ENCODE results near the gene PSD2.

The PSD2 gene

DNA sequence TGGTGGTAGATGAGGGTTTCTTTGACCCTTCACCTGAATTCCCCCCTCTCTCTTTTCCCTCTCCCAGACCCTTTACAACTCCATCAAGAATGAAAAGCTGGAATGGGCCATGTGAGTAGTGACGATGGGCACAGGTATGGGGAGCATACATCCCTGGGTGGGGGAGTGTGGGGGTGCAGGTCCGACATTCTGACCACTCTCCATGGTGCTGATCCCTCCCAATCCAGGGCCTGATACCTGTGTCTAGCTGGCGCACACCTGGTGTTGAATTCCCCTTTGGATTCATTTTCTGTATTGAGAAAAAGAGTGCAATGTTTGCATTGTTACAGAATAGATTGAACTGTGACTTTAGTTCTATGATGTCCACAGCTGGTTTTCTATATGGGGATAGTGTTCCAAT, 40.0 kb downstream of the PSD2 start:
- H3K27ac ChIP-seq (ENCODE audit: low read length, poor library complexity, severe bottlenecking): no peak overlapping the region
- no peak overlapping the region for H4K8ac ChIP-seq (ENCODE audit: low read length)
- no peak overlapping the region for H3K14ac ChIP-seq (ENCODE audit: low read length in 2 of 2)
- H3K79me1 ChIP-seq (replicated peaks; ENCODE audit: low read length, poor library complexity, severe bottlenecking): no peaks in the 10 kb centered on the region
- no peak overlapping the region for H2AK5ac ChIP-seq (ENCODE audit: low read length, severe bottlenecking)
- H3K4me1 ChIP-seq (ENCODE audit: control insufficient read depth, insufficient read depth, low read depth, low read length): no peaks in the 10 kb centered on the region
- H3K9me3 ChIP-seq (ENCODE audit: control insufficient read depth, low read length): no peaks in the 10 kb centered on the region
- H2BK12ac ChIP-seq (ENCODE audit: low read length in 2 of 2): no peak overlapping the region
- H2AFZ ChIP-seq (ENCODE audit: low read depth, low read length): no peak overlapping the region
- H2BK120ac ChIP-seq (ENCODE audit: low read depth, low read length): no peak overlapping the region
- H3K4ac ChIP-seq (ENCODE audit: low read depth in 1 of 2, low read length in 2 of 2): no peak overlapping the region
- H3K4me3 ChIP-seq (ENCODE audit: insufficient read depth in 1 of 2, low read depth in 1 of 2, low read length in 2 of 2): no peak overlapping the region
- no peak for DNase-seq
- no peaks in the 10 kb centered on the region for H3K36me3 ChIP-seq (ENCODE audit: control insufficient read depth in 1 of 2, insufficient read depth in 2 of 2, low read depth in 1 of 2, low read length in 2 of 2)
- no peak overlapping the region for H3K23ac ChIP-seq (ENCODE audit: low read length in 2 of 2)
- H3K27me3 ChIP-seq (ENCODE audit: control insufficient read depth in 1 of 2, insufficient read depth in 1 of 2, low read length in 2 of 2): peaks cover 53 to 66% of the 10 kb centered on the region in 2 experiments
- H4K91ac ChIP-seq (ENCODE audit: low read length): no peak overlapping the region
- no peak overlapping the region for H2BK15ac ChIP-seq (ENCODE audit: low read depth, poor library complexity, severe bottlenecking)
- WGBS: 57% methylated on average over 3 of the region's 3 CpGs
- H3K9ac ChIP-seq (ENCODE audit: low read length): no peak overlapping the region
- no peak overlapping the region for H3K18ac ChIP-seq (ENCODE audit: low read depth in 1 of 2, low read length in 2 of 2)
- H2BK5ac ChIP-seq (ENCODE audit: low read depth, low read length, poor library complexity, severe bottlenecking): no peak overlapping the region
- no peak overlapping the region for H3K4me2 ChIP-seq (ENCODE audit: low read length, poor library complexity, severe bottlenecking)

DNA sequence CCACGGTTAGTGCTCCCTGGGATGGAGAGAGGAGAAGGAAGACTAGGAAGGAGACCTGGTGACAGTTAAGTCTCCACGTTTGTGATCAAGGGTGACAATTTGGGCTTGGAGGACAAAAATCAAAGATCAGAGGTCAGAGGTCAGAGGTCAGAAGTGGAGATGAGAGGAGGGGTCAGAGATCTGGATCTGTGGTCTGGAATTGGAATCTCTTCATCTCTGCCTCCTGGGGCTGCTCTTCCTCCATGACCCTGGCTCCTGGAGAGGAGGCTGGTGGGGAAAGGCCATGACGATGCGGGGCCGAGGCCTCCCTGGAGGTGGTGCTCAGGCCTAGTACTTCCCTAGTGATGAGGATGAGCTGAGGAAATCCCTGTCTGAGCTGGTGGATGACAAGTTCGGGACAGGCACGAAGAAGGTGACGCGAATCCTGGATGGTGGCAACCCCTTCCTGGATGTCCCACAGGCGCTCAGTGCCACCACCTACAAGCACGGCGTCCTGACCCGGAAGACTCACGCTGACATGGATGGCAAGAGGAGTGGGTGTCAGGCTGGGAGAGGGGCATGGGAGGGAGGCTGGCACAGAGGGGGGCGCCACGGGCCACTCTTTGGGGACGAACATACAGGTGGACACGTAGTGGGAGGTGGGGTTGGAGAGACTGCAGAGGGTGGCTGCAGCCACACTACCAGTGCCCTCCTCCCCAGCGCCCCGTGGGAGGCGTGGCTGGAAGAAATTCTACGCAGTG, 41.0 kb downstream of the PSD2 start:
- no peak overlapping the region for H2BK120ac ChIP-seq (ENCODE audit: low read depth, low read length)
- H3K4me2 ChIP-seq (ENCODE audit: low read length, poor library complexity, severe bottlenecking): no peak overlapping the region
- H3K27ac ChIP-seq (ENCODE audit: low read length, poor library complexity, severe bottlenecking): no peak overlapping the region
- H3K4ac ChIP-seq (ENCODE audit: low read depth in 1 of 2, low read length in 2 of 2): no peak overlapping the region
- no peak overlapping the region for H2BK12ac ChIP-seq (ENCODE audit: low read length in 2 of 2)
- H3K9me3 ChIP-seq (ENCODE audit: control insufficient read depth, low read length): no peaks in the 10 kb centered on the region
- H2BK15ac ChIP-seq (ENCODE audit: low read depth, poor library complexity, severe bottlenecking): no peak overlapping the region
- no peak overlapping the region for H2AK5ac ChIP-seq (ENCODE audit: low read length, severe bottlenecking)
- no peak overlapping the region for H3K18ac ChIP-seq (ENCODE audit: low read depth in 1 of 2, low read length in 2 of 2)
- H3K23ac ChIP-seq (ENCODE audit: low read length in 2 of 2): no peak overlapping the region
- no peak for DNase-seq
- H3K27me3 ChIP-seq (ENCODE audit: control insufficient read depth in 1 of 2, insufficient read depth in 1 of 2, low read length in 2 of 2): peaks cover 52 to 57% of the 10 kb centered on the region in 2 experiments
- no peak overlapping the region for H3K9ac ChIP-seq (ENCODE audit: low read length)
- no peak overlapping the region for H2AFZ ChIP-seq (ENCODE audit: low read depth, low read length)
- no peak overlapping the region for H2BK5ac ChIP-seq (ENCODE audit: low read depth, low read length, poor library complexity, severe bottlenecking)
- no peaks in the 10 kb centered on the region for H3K36me3 ChIP-seq (ENCODE audit: control insufficient read depth in 1 of 2, insufficient read depth in 2 of 2, low read depth in 1 of 2, low read length in 2 of 2)
- no peak overlapping the region for H3K4me3 ChIP-seq (ENCODE audit: insufficient read depth in 1 of 2, low read depth in 1 of 2, low read length in 2 of 2)
- H3K14ac ChIP-seq (ENCODE audit: low read length in 2 of 2): no peak overlapping the region
- H3K4me1 ChIP-seq (ENCODE audit: control insufficient read depth, insufficient read depth, low read depth, low read length): no peaks in the 10 kb centered on the region
- no peaks in the 10 kb centered on the region for H3K79me1 ChIP-seq (replicated peaks; ENCODE audit: low read length, poor library complexity, severe bottlenecking)
- WGBS: 88% methylated on average over 22 of the region's 22 CpGs
- no peak overlapping the region for H4K8ac ChIP-seq (ENCODE audit: low read length)
- H4K91ac ChIP-seq (ENCODE audit: low read length): no peak overlapping the region

DNA sequence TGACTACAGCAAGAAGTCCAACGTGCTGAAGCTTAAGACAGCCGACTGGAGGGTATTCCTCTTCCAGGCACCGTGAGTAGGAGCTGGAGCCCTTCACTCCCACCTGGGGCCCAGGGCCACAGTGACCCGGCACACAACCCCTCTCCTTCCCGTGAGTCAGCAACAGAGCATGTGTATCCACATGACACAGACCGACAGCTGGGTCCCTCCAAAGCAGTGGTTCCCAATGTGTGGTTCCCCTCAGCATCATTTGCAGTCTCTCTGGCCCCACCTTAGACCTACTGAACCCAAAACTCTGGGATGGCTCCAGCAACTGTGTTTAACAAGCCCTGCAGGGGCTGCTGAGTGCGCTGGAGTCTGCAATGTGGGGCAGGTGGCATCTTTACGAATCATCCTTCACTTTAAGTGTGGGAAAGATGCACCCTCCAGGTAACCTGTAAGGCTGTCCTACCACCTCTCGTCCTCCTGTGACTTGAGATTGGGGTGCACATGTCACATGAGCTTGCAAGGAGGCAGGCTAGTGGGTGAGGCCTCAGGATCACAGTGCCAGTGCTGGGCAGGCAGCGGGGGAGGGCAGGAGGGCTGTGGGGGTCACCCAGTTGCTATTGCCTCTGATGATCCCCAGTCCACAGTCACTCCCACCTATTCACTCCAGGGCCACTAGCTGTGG, 42.2 kb downstream of the PSD2 start:
- H3K4me1 ChIP-seq (ENCODE audit: control insufficient read depth, insufficient read depth, low read depth, low read length): no peaks in the 10 kb centered on the region
- no peak overlapping the region for H2BK15ac ChIP-seq (ENCODE audit: low read depth, poor library complexity, severe bottlenecking)
- no peak overlapping the region for H4K91ac ChIP-seq (ENCODE audit: low read length)
- WGBS: 76% methylated on average over 9 of the region's 10 CpGs
- no peak overlapping the region for H3K9ac ChIP-seq (ENCODE audit: low read length)
- no peak overlapping the region for H2BK12ac ChIP-seq (ENCODE audit: low read length in 2 of 2)
- H2AK5ac ChIP-seq (ENCODE audit: low read length, severe bottlenecking): no peak overlapping the region
- no peak overlapping the region for H3K23ac ChIP-seq (ENCODE audit: low read length in 2 of 2)
- no peak overlapping the region for H2BK120ac ChIP-seq (ENCODE audit: low read depth, low read length)
- no peak for DNase-seq
- no peak overlapping the region for H3K18ac ChIP-seq (ENCODE audit: low read depth in 1 of 2, low read length in 2 of 2)
- H3K27me3 ChIP-seq (ENCODE audit: control insufficient read depth in 1 of 2, insufficient read depth in 1 of 2, low read length in 2 of 2): peaks cover 48 to 53% of the 10 kb centered on the region in 2 experiments
- no peak overlapping the region for H3K4me3 ChIP-seq (ENCODE audit: insufficient read depth in 1 of 2, low read depth in 1 of 2, low read length in 2 of 2)
- H3K4ac ChIP-seq (ENCODE audit: low read depth in 1 of 2, low read length in 2 of 2): no peak overlapping the region
- no peak overlapping the region for H3K4me2 ChIP-seq (ENCODE audit: low read length, poor library complexity, severe bottlenecking)
- no peaks in the 10 kb centered on the region for H3K36me3 ChIP-seq (ENCODE audit: control insufficient read depth in 1 of 2, insufficient read depth in 2 of 2, low read depth in 1 of 2, low read length in 2 of 2)
- no peaks in the 10 kb centered on the region for H3K79me1 ChIP-seq (replicated peaks; ENCODE audit: low read length, poor library complexity, severe bottlenecking)
- no peak overlapping the region for H3K14ac ChIP-seq (ENCODE audit: low read length in 2 of 2)
- no peak overlapping the region for H3K27ac ChIP-seq (ENCODE audit: low read length, poor library complexity, severe bottlenecking)
- no peak overlapping the region for H4K8ac ChIP-seq (ENCODE audit: low read length)
- no peak overlapping the region for H2BK5ac ChIP-seq (ENCODE audit: low read depth, low read length, poor library complexity, severe bottlenecking)
- peak overlapping the region; percentile 42 for H2AFZ ChIP-seq (ENCODE audit: low read depth, low read length)
- no peaks in the 10 kb centered on the region for H3K9me3 ChIP-seq (ENCODE audit: control insufficient read depth, low read length)

DNA sequence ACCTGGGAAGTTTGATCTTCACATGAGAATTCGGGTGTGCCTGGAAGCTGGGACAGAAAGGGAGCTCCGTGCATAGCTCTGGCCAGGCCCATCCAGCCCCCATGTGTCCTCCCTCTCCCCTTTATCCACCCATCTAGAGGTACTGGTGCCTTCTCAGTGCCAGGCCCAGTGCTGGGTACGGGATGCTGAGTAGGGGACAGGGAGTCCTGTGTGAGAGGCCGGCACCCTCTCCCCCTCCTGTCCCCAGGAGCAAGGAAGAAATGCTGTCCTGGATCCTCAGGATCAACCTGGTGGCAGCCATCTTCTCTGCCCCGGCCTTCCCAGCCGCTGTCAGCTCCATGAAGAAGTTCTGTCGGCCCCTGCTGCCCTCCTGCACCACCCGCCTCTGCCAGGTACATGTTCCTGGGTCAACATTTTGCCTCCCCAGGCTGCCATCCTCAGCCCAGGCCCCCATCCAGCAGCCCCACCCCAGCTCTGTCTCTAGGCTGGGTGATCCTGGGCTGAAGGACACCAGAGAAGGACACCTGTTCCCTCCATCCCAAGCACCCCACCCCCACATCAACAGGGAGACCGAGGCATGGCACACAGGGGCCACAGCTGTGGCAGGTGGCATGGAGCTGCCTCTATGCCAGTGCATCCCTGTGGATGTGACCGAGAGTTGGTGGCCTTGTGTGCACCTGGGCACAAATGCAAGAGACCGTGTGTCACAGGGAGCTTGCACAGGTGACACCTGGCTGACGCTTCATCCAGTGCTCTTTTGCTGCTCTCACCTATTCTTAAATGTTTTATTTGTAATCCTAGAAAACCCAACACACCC, 43.0 kb downstream of the PSD2 start:
- Histone ChIP-seq H3K18ac (ENCODE audit: low read depth in 1 of 2, low read length in 2 of 2) (no peak overlapping the region), H2BK12ac (ENCODE audit: low read length in 2 of 2) (no peak overlapping the region)
- 75% methylated on average over 10 of the region's 12 CpGs for WGBS

More for the DNA sequence above, 43.0 kb downstream of the PSD2 start:
- no peak overlapping the region for H2AFZ ChIP-seq (ENCODE audit: low read depth, low read length)
- no peak overlapping the region for H3K14ac ChIP-seq (ENCODE audit: low read length in 2 of 2)
- H3K23ac ChIP-seq (ENCODE audit: low read length in 2 of 2): no peak overlapping the region
- H3K79me1 ChIP-seq (replicated peaks; ENCODE audit: low read length, poor library complexity, severe bottlenecking): no peaks in the 10 kb centered on the region
- no peaks in the 10 kb centered on the region for H3K36me3 ChIP-seq (ENCODE audit: control insufficient read depth in 1 of 2, insufficient read depth in 2 of 2, low read depth in 1 of 2, low read length in 2 of 2)
- H4K91ac ChIP-seq (ENCODE audit: low read length): no peak overlapping the region
- H3K4me2 ChIP-seq (ENCODE audit: low read length, poor library complexity, severe bottlenecking): no peak overlapping the region
- no peak overlapping the region for H2AK5ac ChIP-seq (ENCODE audit: low read length, severe bottlenecking)
- no peak overlapping the region for H2BK120ac ChIP-seq (ENCODE audit: low read depth, low read length)
- no peak overlapping the region for H2BK5ac ChIP-seq (ENCODE audit: low read depth, low read length, poor library complexity, severe bottlenecking)
- H4K8ac ChIP-seq (ENCODE audit: low read length): no peak overlapping the region
- no peak overlapping the region for H3K9ac ChIP-seq (ENCODE audit: low read length)
- no peak overlapping the region for H3K27ac ChIP-seq (ENCODE audit: low read length, poor library complexity, severe bottlenecking)
- no peak for DNase-seq
- H3K4me3 ChIP-seq (ENCODE audit: insufficient read depth in 1 of 2, low read depth in 1 of 2, low read length in 2 of 2): no peak overlapping the region
- H3K4ac ChIP-seq (ENCODE audit: low read depth in 1 of 2, low read length in 2 of 2): no peak overlapping the region
- H3K9me3 ChIP-seq (ENCODE audit: control insufficient read depth, low read length): no peaks in the 10 kb centered on the region
- no peak overlapping the region for H2BK15ac ChIP-seq (ENCODE audit: low read depth, poor library complexity, severe bottlenecking)
- H3K4me1 ChIP-seq (ENCODE audit: control insufficient read depth, insufficient read depth, low read depth, low read length): no peaks in the 10 kb centered on the region
- peaks cover 48 to 51% of the 10 kb centered on the region in 2 experiments for H3K27me3 ChIP-seq (ENCODE audit: control insufficient read depth in 1 of 2, insufficient read depth in 1 of 2, low read length in 2 of 2)
